B cell (primary cell): ENCODE measurements around the gene ZNF775. TPM values are rescaled to one million over a fixed set of nuclear protein-coding genes. Genes with fewer than 3 reads are reported as not detected.

Experiments
- ATAC-seq: fragments of 200-7000 bp; cut with Tn5 transposase; one replicate; pipeline ENCODE4 v1.10.0; 2021; ENCODE audit warnings: low read depth, mild to moderate bottlenecking, moderate number of reproducible peaks, moderate library complexity
- CTCF ChIA-PET: fragments of 350-600 bp; sonication (Branson Sonifier 250); formaldehyde crosslinking; loops from one replicate; lab custom pipeline; 2021; ENCODE audit warnings: antibody characterized with exemption, inconsistent platforms; lab: Charles Lee
- POLR2A ChIA-PET: fragments of 350-600 bp; sonication (Branson Sonifier 250); formaldehyde crosslinking; loops from one replicate; lab custom pipeline; 2021; ENCODE audit warnings: antibody characterized with exemption; lab: Charles Lee
- DNase-seq: peaks from one replicate; pipeline ENCODE4 v3.0.0; 2013
- H2AFZ ChIP-seq: 2 replicates; pipeline ENCODE4 v1.6.1; 2012; ENCODE audit warnings: mild to moderate bottlenecking, low read depth, low read length; ENCODE audit not compliant: insufficient read depth, poor library complexity, severe bottlenecking
- H3K27ac ChIP-seq, 2 donors: 1 replicate in 1 of 2; 2 replicates in 1 of 2; pipeline ENCODE4 v1.5.1; 2012 to 2013; ENCODE audit warnings: low read length in 2 of 2, mild to moderate bottlenecking in 2 of 2, moderate library complexity in 1 of 2
- H3K27me3 ChIP-seq, 4 experiments: fragments of 200-600 bp in 1 of 4; sonication (generic) in 1 of 4; replicated peaks in 1 of 4; 1 replicate in 2 of 4; 2 replicates in 2 of 4; pipeline versions ENCODE4 v1.6.1 to v1.7.0; 2013 to 2016; ENCODE audit warnings: low read length in 3 of 4, mild to moderate bottlenecking in 2 of 4, mixed read lengths in 1 of 4, moderate library complexity in 1 of 4; ENCODE audit not compliant: insufficient read depth in 4 of 4, control insufficient read depth in 3 of 4; ENCODE audit errors: control extremely low read depth in 1 of 4
- H3K36me3 ChIP-seq, 2 experiments: replicated peaks in 1 of 2; 1 replicate in 1 of 2; 2 replicates in 1 of 2; pipeline versions ENCODE4 v1.6.1 to v1.7.1; 2013; ENCODE audit warnings: low read length in 1 of 2; ENCODE audit not compliant: insufficient read depth in 2 of 2, control insufficient read depth in 1 of 2; ENCODE audit errors: control extremely low read depth in 1 of 2, extremely low read depth in 1 of 2
- H3K4me1 ChIP-seq, 2 donors: fragments of 200-600 bp in 1 of 2; sonication (generic) in 1 of 2; 1 replicate in 1 of 2; 2 replicates in 1 of 2; pipeline versions ENCODE4 v1.5.1 to v1.6.1; 2013 to 2017; ENCODE audit warnings: low read length in 2 of 2; ENCODE audit not compliant: control insufficient read depth in 2 of 2, insufficient read depth in 2 of 2
- H3K4me2 ChIP-seq: replicated peaks from 2 replicates; pipeline ENCODE3; 2012; ENCODE audit warnings: mild to moderate bottlenecking, low read depth, low read length; ENCODE audit not compliant: poor library complexity, severe bottlenecking
- H3K4me3 ChIP-seq, 5 experiments: fragments of 200-600 bp in 1 of 5; sonication (generic) in 1 of 5; 1 replicate in 3 of 5; 2 replicates in 2 of 5; pipeline versions ENCODE4 v1.5.1 to v1.7.0; 2011 to 2016; ENCODE audit warnings: low read length in 4 of 5, mild to moderate bottlenecking in 4 of 5, low read depth in 2 of 5, control low read depth in 1 of 5, moderate library complexity in 1 of 5; ENCODE audit not compliant: insufficient read depth in 1 of 5; ENCODE audit errors: control extremely low read depth in 1 of 5, extremely low read depth in 1 of 5
- H3K79me2 ChIP-seq: fragments of 200-600 bp; sonication (generic); one replicate; pipeline ENCODE4 v1.6.0; 2016; ENCODE audit warnings: low read length; ENCODE audit not compliant: control insufficient read depth, insufficient read depth
- H3K9ac ChIP-seq: fragments of 200-600 bp; sonication (generic); 2 replicates; pipeline ENCODE4 v1.6.1; 2017; ENCODE audit warnings: mild to moderate bottlenecking, low read length, moderate library complexity
- H3K9me3 ChIP-seq, 3 donors: one replicate each; pipeline versions ENCODE4 v1.6.1 to v1.7.1; 2013; ENCODE audit warnings: low read length in 2 of 3; ENCODE audit not compliant: control insufficient read depth in 2 of 3, insufficient read depth in 1 of 3; ENCODE audit errors: control extremely low read depth in 1 of 3
- H4K20me1 ChIP-seq: 2 replicates; pipeline ENCODE4 v1.6.0; 2012; ENCODE audit warnings: mild to moderate bottlenecking, low read length; ENCODE audit not compliant: insufficient read depth, control insufficient read depth, poor library complexity, severe bottlenecking
- H3K27ac Mint-ChIP-seq: one replicate; pipeline ENCODE4 v1.8.0; 2021; ENCODE audit warnings: mixed read lengths
- H3K27me3 Mint-ChIP-seq: one replicate; pipeline ENCODE4 v1.8.0; 2021; ENCODE audit warnings: mixed read lengths
- H3K4me1 Mint-ChIP-seq: one replicate; pipeline ENCODE4 v1.8.0; 2021; ENCODE audit warnings: mixed read lengths
- H3K4me3 Mint-ChIP-seq: one replicate; pipeline ENCODE4 v1.8.0; 2021; ENCODE audit warnings: mixed read lengths
- H3K9me3 Mint-ChIP-seq: one replicate; pipeline ENCODE4 v1.8.0; 2022; ENCODE audit warnings: mixed read lengths; ENCODE audit not compliant: insufficient read depth
- CTCF ChIP-seq: fragments of 200-600 bp; IDR thresholded peaks from one replicate; pipeline ENCODE4 v1.8.0; 2022; ENCODE audit warnings: antibody characterized with exemption, mild to moderate bottlenecking
- EZH2 ChIP-seq: IDR thresholded peaks from 2 replicates; pipeline ENCODE4 v1.6.1; 2012; ENCODE audit warnings: borderline replicate concordance, low read depth, mild to moderate bottlenecking, moderate library complexity, low read length; ENCODE audit not compliant: insufficient read depth, poor library complexity, severe bottlenecking
- WGBS: methylation state at CpG from one replicate; pipeline ENCODE4 v1.1.5; 2013; ENCODE audit warnings: missing lambda C conversion rate; ENCODE audit not compliant: insufficient coverage; 5-methylcytosine and 5-hydroxymethylcytosine counted together
- intact Hi-C: fragments of 100-400 bp; cut with micrococcal nuclease; formaldehyde crosslinking; loops from one replicate; pipeline ENCODE4 v1.10.0; 2022
- polyA plus RNA-seq: library from polyadenylated mRNA; depleted of rRNA; stranded (reverse); fragments of >200 nt; gene quantifications from 2 replicates; pipeline ENCODE4 v1.2.3, GENCODE V29; 2012
- total RNA-seq, 2 donors: library from RNA; stranded (reverse); fragments of 120-200 nt in 1 of 2; gene quantifications; 1 replicate in 1 of 2; 2 replicates in 1 of 2; pipeline versions ENCODE4 v1.2.3 to v1.2.4, GENCODE V29; 2013 to 2022

ZNF775 gene
- total and polyA plus RNA-seq, 2 donors (not counting 1 experiment from before 2014, with no cell fraction given) = 4.2 to 12.1 TPM

- WGBS = 60% methylated on average over 7 of the region's 10 CpGs
- Mint-ChIP-seq H3K27me3 (no peaks in the 10 kb centered on the region), H3K4me1 (peaks cover 68% of the 10 kb centered on the region), H3K4me3 (peak overlapping the region; percentile 39), H3K27ac (peak overlapping the region; percentile 100), H3K9me3 (no peaks in the 10 kb centered on the region)
- H3K4me3 ChIP-seq = no peak overlapping the region
- intact Hi-C loops = loop anchor here (2.0 to 10.0 kb wide), 2 partner anchors 14 to 660 kb away; partner anchors contain the start of genes ABCB8, ATG9B and ZNF775
- CTCF ChIA-PET = interaction anchor here (1.1 to 7.3 kb wide), 6 partner anchors 8 to 74 kb away, joined by 3 to 71 read pairs (median 4); a partner anchor contains a TSS
- peak overlapping the region; percentile 60 for H3K9ac ChIP-seq
- peaks cover 14% of the 10 kb centered on the region for H3K79me2 ChIP-seq
- no peak overlapping the region for H2AFZ ChIP-seq
- H4K20me1 ChIP-seq = peaks cover 7% of the 10 kb centered on the region
- ATAC-seq (no peak), DNase-seq (peak; percentile 52)
- no peaks in the 10 kb centered on the region for H3K27me3 ChIP-seq
- no peaks in the 10 kb centered on the region for H3K9me3 ChIP-seq
- peak overlapping the region; percentile 98 to 99 for H3K27ac ChIP-seq
- peak overlapping the region; percentile 70 for H3K4me2 ChIP-seq
- H3K36me3 ChIP-seq = peaks cover 0 to 4% of the 10 kb centered on the region in 2 experiments
- H3K4me1 ChIP-seq = peaks cover 60 to 66% of the 10 kb centered on the region in 2 donors
- POLR2A ChIA-PET = interaction anchor here (1.4 to 6.6 kb wide), 3 partner anchors 14 to 42 kb away, joined by 5 to 120 read pairs (median 64); partner anchors contain the start of genes ACTR3C, LRRC61 and ZNF775
- TF ChIP-seq EZH2 (no peak), CTCF (no peak)
Measured at GRCh38 chr7:150365194-150365593, 13.9 kb upstream of the ZNF775 start.
